ENCODE results near the gene APMAP. TPM values are rescaled to one million over a fixed set of nuclear protein-coding genes. Genes with fewer than 3 reads are reported as not detected.

The APMAP gene
- total RNA-seq, 1 experiment from 2014 or later, result 82.7 TPM

- H4K20me1 ChIP-seq (ENCODE audit: insufficient read depth), result no peaks in the 10 kb centered on the region
- no peaks in the 10 kb centered on the region for H3K9me3 ChIP-seq (ENCODE audit: control insufficient read depth in 1 of 2, insufficient read depth in 1 of 2, low read depth in 1 of 2, low read length in 2 of 2)
- no peak overlapping the region for H2AFZ ChIP-seq (ENCODE audit: low read depth, low read length, poor library complexity, severe bottlenecking)
- ChIA-PET POLR2A (no interaction called here), CTCF (no interaction called here), RAD21 (ENCODE audit: low non-redundant PET in 1 of 2, low total read pairs in 2 of 2, uncharacterized antibody in 2 of 2, unreplicated experiment in 2 of 2) (no interaction called here)
- no TSS peak for BruUV-seq (replicated peaks)
- TF ChIP-seq CTCF (IDR thresholded peaks at IDR 0.05 in 2 of 3, conservative IDR thresholded peaks at IDR 0.05 in 1 of 3; ENCODE audit: borderline replicate concordance in 1 of 3, insufficient read depth in 1 of 3, low read depth in 2 of 3, low read length in 2 of 3) (no peak), CBX3 (IDR thresholded peaks at IDR 0.05; ENCODE audit: low read depth) (no peak), YY1 (IDR thresholded peaks at IDR 0.05; ENCODE audit: extremely low read depth, insufficient replicate concordance, low read depth, low read length) (no peak), POLR2AphosphoS5 (IDR thresholded peaks at IDR 0.05; ENCODE audit: low read depth, low read length) (no peak), ELF1 (IDR thresholded peaks at IDR 0.05; ENCODE audit: borderline replicate concordance, low read depth) (no peak), SP1 (IDR thresholded peaks at IDR 0.05; ENCODE audit: low read depth) (no peak), JUND (IDR thresholded peaks at IDR 0.05) (no peak), ZNF274 (IDR thresholded peaks at IDR 0.05; ENCODE audit: low read depth, low read length) (no peak), TCF7L2 (IDR thresholded peaks at IDR 0.05; ENCODE audit: borderline replicate concordance, extremely low read depth, insufficient read depth, insufficient read length) (no peak), ZBTB33 (IDR thresholded peaks at IDR 0.05; ENCODE audit: extremely low read depth, insufficient replicate concordance, low read length) (no peak), SRF (IDR thresholded peaks at IDR 0.05; ENCODE audit: low read depth) (no peak), POLR2A (IDR thresholded peaks at IDR 0.05; ENCODE audit: borderline replicate concordance, extremely low read depth, insufficient read depth, insufficient read length) (no peak), MAX (IDR thresholded peaks at IDR 0.05) (no peak), SIN3A (IDR thresholded peaks at IDR 0.05; ENCODE audit: low read depth) (no peak), EZH2 (IDR thresholded peaks at IDR 0.05) (no peak)
- H3K4me1 ChIP-seq (ENCODE audit: control insufficient read depth in 1 of 2, insufficient read depth in 2 of 2, low read length in 2 of 2), result no peaks in the 10 kb centered on the region
- H3K9me2 ChIP-seq (ENCODE audit: insufficient read depth), result 0 out of 2 replicates have a peak, but pooled peaks cover 3% of the 10 kb centered on the region
- no peak overlapping the region for H3K27ac ChIP-seq (ENCODE audit: low read depth, low read length)
- no peaks in the 10 kb centered on the region for H3K27me3 ChIP-seq (ENCODE audit: insufficient read depth, low read length)
- DNase-seq (ENCODE audit: low read depth, low spot score) (no peak), ATAC-seq (no peak)
- no peak overlapping the region for H3K4me3 ChIP-seq (replicated peaks in 1 of 2; ENCODE audit: low read depth in 1 of 2, low read length in 2 of 2)
- H3K9ac ChIP-seq (ENCODE audit: low read length), result no peak overlapping the region
- intact Hi-C loops (cut with micrococcal nuclease), result no loop called here
- H3K36me3 ChIP-seq (ENCODE audit: control insufficient read depth in 1 of 2, insufficient read depth in 2 of 2, low read length in 2 of 2), result no peaks in the 10 kb centered on the region
- H3K4me2 ChIP-seq (ENCODE audit: low read length), result no peak overlapping the region
- H3K79me2 ChIP-seq (ENCODE audit: insufficient read depth, low read length), result no peaks in the 10 kb centered on the region
Observed at GRCh38 chr20:25032478-25033264, 40.1 kb upstream of the APMAP start.
